Natural killer cell (primary cell): ENCODE measurements around the gene SOX9. TPM values are rescaled to one million over a fixed set of nuclear protein-coding genes. Genes with fewer than 3 reads are reported as not detected.

ENCODE experiments used
- ATAC-seq, 3 donors: fragments of 150-1000 bp in 2 of 3; fragments of 200-7000 bp in 1 of 3; cut with Tn5 transposase; 1 replicate in 1 of 3; 2 replicates in 2 of 3; pipeline ENCODE4 v1.10.0; 2021; ENCODE audit warnings: mild to moderate bottlenecking in 2 of 3, moderate library complexity in 2 of 3
- DNase-seq, 2 donors: peaks; one replicate each; pipeline versions ENCODE4 v3.0.0 to v3.0.0-alpha.2; 2013 to 2021; ENCODE audit warnings: mixed read lengths in 1 of 2
- H3K27ac ChIP-seq: one replicate; pipeline ENCODE4 v1.5.1; 2013; ENCODE audit warnings: mild to moderate bottlenecking, low read length
- H3K27me3 ChIP-seq: one replicate; pipeline ENCODE4 v1.6.1; 2013; ENCODE audit warnings: low read length; ENCODE audit not compliant: control insufficient read depth, insufficient read depth
- H3K36me3 ChIP-seq: one replicate; pipeline ENCODE4 v1.6.1; 2013; ENCODE audit warnings: low read length; ENCODE audit not compliant: control insufficient read depth, insufficient read depth
- H3K4me1 ChIP-seq: one replicate; pipeline ENCODE4 v1.6.1; 2013; ENCODE audit warnings: low read length; ENCODE audit not compliant: control insufficient read depth, insufficient read depth
- H3K4me3 ChIP-seq: one replicate; pipeline ENCODE4 v1.5.1; 2013; ENCODE audit warnings: low read length
- H3K9me3 ChIP-seq: one replicate; pipeline ENCODE4 v1.6.1; 2013; ENCODE audit warnings: low read length; ENCODE audit not compliant: control insufficient read depth, insufficient read depth
- H3K27ac Mint-ChIP-seq, 2 donors: one replicate each; pipeline ENCODE4 v1.8.0; 2022; ENCODE audit warnings: mild to moderate bottlenecking in 2 of 2, mixed read lengths in 2 of 2, moderate library complexity in 1 of 2
- H3K27me3 Mint-ChIP-seq, 2 donors: one replicate each; pipeline ENCODE4 v1.8.0; 2022; ENCODE audit warnings: low read depth in 2 of 2, mixed read lengths in 2 of 2
- H3K36me3 Mint-ChIP-seq: one replicate; pipeline ENCODE4 v1.8.0; 2022; ENCODE audit warnings: mixed read lengths
- H3K4me1 Mint-ChIP-seq, 2 donors: one replicate each; pipeline ENCODE4 v1.8.0; 2022; ENCODE audit warnings: mixed read lengths in 2 of 2
- H3K4me3 Mint-ChIP-seq: one replicate; pipeline ENCODE4 v1.8.0; 2022; ENCODE audit warnings: mild to moderate bottlenecking, moderate library complexity, mixed read lengths
- H3K9me3 Mint-ChIP-seq, 2 donors: one replicate each; pipeline ENCODE4 v1.8.0; 2022; ENCODE audit warnings: mixed read lengths in 2 of 2
- CTCF ChIP-seq: fragments of 200-600 bp; IDR thresholded peaks from one replicate; pipeline ENCODE4 v1.8.0; 2022; ENCODE audit warnings: antibody characterized with exemption
- WGBS: methylation state at CpG from one replicate; pipeline ENCODE4 v1.1.7; 2013; ENCODE audit warnings: missing lambda C conversion rate; ENCODE audit not compliant: insufficient coverage; 5-methylcytosine and 5-hydroxymethylcytosine counted together
- intact Hi-C: fragments of 100-400 bp; cut with micrococcal nuclease; formaldehyde crosslinking; loops from one replicate; pipeline ENCODE4 v1.14.2; 2022
- total RNA-seq, 4 donors: library from RNA; stranded (reverse); fragments of 120-200 nt in 1 of 4; gene quantifications; one replicate each; pipeline versions ENCODE4 v1.2.3 to v1.2.4, GENCODE V29; 2013 to 2022

Gene SOX9
- total RNA-seq, 3 donors from 2014 or later (not counting 1 experiment from before 2014, with no cell fraction given): not detected

GRCh38 chr17:72090108-72090507, 30.7 kb upstream of the SOX9 start:
- no peaks in the 10 kb centered on the region for H3K36me3 Mint-ChIP-seq
- 32% methylated on average over 1 of the region's 1 CpG for WGBS
- no peaks in the 10 kb centered on the region for H3K27me3 ChIP-seq
- H3K36me3 ChIP-seq: no peaks in the 10 kb centered on the region
- no peaks in the 10 kb centered on the region for H3K27me3 Mint-ChIP-seq
- no peaks in the 10 kb centered on the region for H3K9me3 ChIP-seq
- H3K4me3 ChIP-seq: no peak overlapping the region
- H3K4me1 Mint-ChIP-seq: no peaks in the 10 kb centered on the region
- DNase-seq (no peak), ATAC-seq (no peak)
- intact Hi-C loops: no loop called here
- H3K4me1 ChIP-seq: no peaks in the 10 kb centered on the region
- H3K9me3 Mint-ChIP-seq: no peaks in the 10 kb centered on the region
- H3K27ac Mint-ChIP-seq: no peak overlapping the region
- H3K27ac ChIP-seq: no peak overlapping the region
- no peak for TF ChIP-seq CTCF
- H3K4me3 Mint-ChIP-seq: no peak overlapping the region

DNA sequence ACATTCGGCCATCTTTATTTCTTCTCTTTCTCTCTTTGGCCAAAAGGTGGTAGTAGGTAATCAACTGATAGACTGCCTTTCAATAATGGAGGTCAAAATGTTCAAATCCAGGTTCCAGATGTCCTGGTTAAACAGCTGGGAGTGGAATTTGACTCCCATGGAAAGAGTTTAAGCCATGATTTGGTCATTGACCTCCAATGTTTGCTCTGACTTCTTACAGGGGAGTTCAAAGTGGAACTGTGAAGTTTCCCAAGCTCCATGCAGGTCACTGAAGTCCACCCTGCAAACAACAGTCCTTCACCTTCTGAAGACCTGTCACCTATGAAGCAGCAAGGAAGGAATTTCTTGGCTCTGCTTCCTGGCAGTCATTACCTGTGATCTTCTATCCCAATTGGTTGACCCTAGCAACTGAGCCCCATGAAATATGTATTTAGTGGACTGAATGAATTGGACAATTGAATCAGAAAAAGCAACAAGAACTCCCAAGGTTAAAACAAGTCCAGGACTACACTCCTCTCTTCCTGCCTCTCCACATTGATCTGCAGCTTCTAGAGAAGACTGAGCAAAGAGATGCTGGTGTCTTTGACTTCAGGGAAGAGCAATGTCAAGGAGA, 28.0 kb upstream of the SOX9 start:
- Mint-ChIP-seq H3K27ac (no peak overlapping the region), H3K9me3 (peaks cover 0 to 3% of the 10 kb centered on the region in 2 donors), H3K27me3 (no peaks in the 10 kb centered on the region), H3K36me3 (peaks cover 5% of the 10 kb centered on the region), H3K4me1 (no peaks in the 10 kb centered on the region), H3K4me3 (no peak overlapping the region)
- H3K4me1 ChIP-seq: no peaks in the 10 kb centered on the region
- WGBS: no CpG with 5 or more reads among the region's 1 CpG
- intact Hi-C loops: no loop called here
- H3K27me3 ChIP-seq: no peaks in the 10 kb centered on the region
- H3K36me3 ChIP-seq: no peaks in the 10 kb centered on the region
- ATAC-seq (no peak), DNase-seq (no peak)
- H3K9me3 ChIP-seq: no peaks in the 10 kb centered on the region
- no peak for TF ChIP-seq CTCF
- H3K4me3 ChIP-seq: no peak overlapping the region
- no peak overlapping the region for H3K27ac ChIP-seq

GRCh38 chr17:72093707-72094106, 27.1 kb upstream of the SOX9 start:
- Mint-ChIP-seq H3K36me3 (peaks cover 5% of the 10 kb centered on the region), H3K27ac (no peak overlapping the region), H3K9me3 (peaks cover 0 to 3% of the 10 kb centered on the region in 2 donors), H3K4me1 (no peaks in the 10 kb centered on the region), H3K4me3 (no peak overlapping the region), H3K27me3 (no peaks in the 10 kb centered on the region)
- no peaks in the 10 kb centered on the region for H3K27me3 ChIP-seq
- H3K36me3 ChIP-seq: no peaks in the 10 kb centered on the region
- H3K4me1 ChIP-seq: no peaks in the 10 kb centered on the region
- intact Hi-C loops: no loop called here
- H3K27ac ChIP-seq: no peak overlapping the region
- no peaks in the 10 kb centered on the region for H3K9me3 ChIP-seq
- DNase-seq (no peak), ATAC-seq (no peak)
- H3K4me3 ChIP-seq: no peak overlapping the region
- 74% methylated on average over 3 of the region's 3 CpGs for WGBS
- no peak for TF ChIP-seq CTCF

DNA sequence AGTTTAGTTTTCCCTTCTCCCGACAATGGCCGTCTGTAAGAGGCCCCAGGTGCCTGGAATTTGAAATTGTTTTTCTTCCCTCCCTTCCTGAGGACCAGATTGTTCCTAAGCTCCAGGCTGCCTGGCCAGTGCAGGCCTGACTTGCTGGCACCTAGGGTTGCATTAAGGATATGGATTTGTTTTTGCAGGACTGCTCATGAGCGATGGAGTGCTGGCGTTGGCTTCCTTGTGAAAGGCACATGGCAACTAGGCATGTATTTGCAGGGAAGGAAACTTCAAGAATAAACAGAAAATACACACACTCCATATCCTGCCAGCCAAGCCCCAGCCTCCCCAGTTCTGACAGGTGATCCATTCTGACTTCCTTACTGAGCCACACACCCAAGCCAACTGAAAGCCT, 25.5 kb upstream of the SOX9 start:
- no peaks in the 10 kb centered on the region for H3K27me3 ChIP-seq
- DNase-seq (no peak), ATAC-seq (no peak)
- H3K4me3 Mint-ChIP-seq: no peak overlapping the region
- WGBS: 71% methylated on average over 4 of the region's 4 CpGs
- H3K27me3 Mint-ChIP-seq: no peaks in the 10 kb centered on the region
- H3K9me3 ChIP-seq: no peaks in the 10 kb centered on the region
- H3K9me3 Mint-ChIP-seq: peaks cover 0 to 3% of the 10 kb centered on the region in 2 donors
- H3K27ac Mint-ChIP-seq: no peak overlapping the region
- no peak for TF ChIP-seq CTCF
- H3K4me3 ChIP-seq: no peak overlapping the region
- no peaks in the 10 kb centered on the region for H3K4me1 Mint-ChIP-seq
- no peaks in the 10 kb centered on the region for H3K4me1 ChIP-seq
- H3K36me3 Mint-ChIP-seq: peaks cover 5% of the 10 kb centered on the region
- intact Hi-C loops: no loop called here
- no peaks in the 10 kb centered on the region for H3K36me3 ChIP-seq
- no peak overlapping the region for H3K27ac ChIP-seq
